Upper lobe of left lung (tissue), 4 donors: ENCODE results near the gene COL18A1.

Experiments
- EP300 ChIP-seq, 4 donors: sonication (generic); formaldehyde crosslinking; IDR thresholded peaks; one replicate each; pipeline ENCODE4 v1.5.1; 2017; ENCODE audit warnings: antibody characterized with exemption in 4 of 4, control low read depth in 2 of 4
- POLR2AphosphoS5 ChIP-seq, 2 donors: sonication (generic); formaldehyde crosslinking; IDR thresholded peaks; one replicate each; pipeline ENCODE4 v1.5.1; 2017; ENCODE audit warnings: antibody characterized with exemption in 2 of 2
- TF ChIP-seq, protein P1 (sequence below), 6 experiments: fragments of 450-650 bp in 4 of 6; fragments of 200-600 bp in 2 of 6; sonication (generic) in 2 of 6; IDR thresholded peaks; one replicate each; pipeline ENCODE4 v1.5.1; 2016 to 2019; ENCODE audit warnings: antibody characterized with exemption in 6 of 6

DNA sequence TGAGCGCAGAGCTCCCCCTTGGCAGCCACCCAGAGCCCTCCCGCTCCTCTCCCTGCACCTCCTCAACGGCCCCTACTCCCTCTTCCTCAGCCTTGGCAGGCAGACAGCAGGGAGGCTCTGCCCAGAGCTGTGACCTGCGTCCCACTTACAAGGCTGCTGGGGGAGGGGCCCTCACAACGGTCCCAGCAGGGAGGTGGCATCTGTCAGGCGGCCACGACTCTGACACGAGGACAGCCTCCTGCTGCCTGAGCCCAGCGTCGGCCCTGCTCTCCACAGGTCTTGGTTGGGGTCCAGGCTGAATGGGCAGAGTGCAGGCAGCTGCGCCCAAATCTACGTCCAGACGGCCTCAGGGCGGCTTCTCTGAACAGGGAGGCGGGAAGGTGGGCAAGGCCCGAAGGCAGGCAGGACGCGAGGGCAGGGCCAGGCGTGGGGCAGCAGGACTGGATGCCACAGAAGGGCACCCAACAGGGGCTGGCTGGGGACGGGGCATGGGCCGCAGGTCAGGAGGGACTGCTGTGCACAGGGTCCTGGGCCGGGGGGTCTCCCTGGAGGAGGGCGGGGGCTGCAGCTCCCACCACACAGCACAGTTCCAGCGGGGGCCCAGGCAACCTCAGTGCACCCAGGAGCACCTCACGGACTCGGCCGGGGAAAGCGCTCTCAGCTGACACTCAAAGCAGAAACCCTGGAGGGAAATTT is 129.8 kb downstream of the COL18A1 start:
- TF ChIP-seq EP300 (IDR thresholded peaks at IDR 0.05) (no peak), POLR2AphosphoS5 (IDR thresholded peaks at IDR 0.05) (no peak)
- TF ChIP-seq, protein P1, sequence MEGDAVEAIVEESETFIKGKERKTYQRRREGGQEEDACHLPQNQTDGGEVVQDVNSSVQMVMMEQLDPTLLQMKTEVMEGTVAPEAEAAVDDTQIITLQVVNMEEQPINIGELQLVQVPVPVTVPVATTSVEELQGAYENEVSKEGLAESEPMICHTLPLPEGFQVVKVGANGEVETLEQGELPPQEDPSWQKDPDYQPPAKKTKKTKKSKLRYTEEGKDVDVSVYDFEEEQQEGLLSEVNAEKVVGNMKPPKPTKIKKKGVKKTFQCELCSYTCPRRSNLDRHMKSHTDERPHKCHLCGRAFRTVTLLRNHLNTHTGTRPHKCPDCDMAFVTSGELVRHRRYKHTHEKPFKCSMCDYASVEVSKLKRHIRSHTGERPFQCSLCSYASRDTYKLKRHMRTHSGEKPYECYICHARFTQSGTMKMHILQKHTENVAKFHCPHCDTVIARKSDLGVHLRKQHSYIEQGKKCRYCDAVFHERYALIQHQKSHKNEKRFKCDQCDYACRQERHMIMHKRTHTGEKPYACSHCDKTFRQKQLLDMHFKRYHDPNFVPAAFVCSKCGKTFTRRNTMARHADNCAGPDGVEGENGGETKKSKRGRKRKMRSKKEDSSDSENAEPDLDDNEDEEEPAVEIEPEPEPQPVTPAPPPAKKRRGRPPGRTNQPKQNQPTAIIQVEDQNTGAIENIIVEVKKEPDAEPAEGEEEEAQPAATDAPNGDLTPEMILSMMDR (IDR thresholded peaks at IDR 0.05): no peak
